Cardiac septum (tissue), 1 donor: Measurements from ENCODE around the gene KRTAP5-9. TPM values are rescaled to one million over a fixed set of nuclear protein-coding genes. Genes with fewer than 3 reads are reported as not detected.
"Not testable (repeated sequence)": the region's sequence is repeated elsewhere in the genome, so short reads cannot be mapped to it uniquely, and the experiment has no call there.

ENCODE experiments used
- DNase-seq: peaks from one replicate; pipeline ENCODE4 v3.0.0-alpha.2; 2020; ENCODE audit warnings: low spot score
- intact Hi-C: fragments of 100-400 bp; cut with DNase I; formaldehyde crosslinking; loops from one replicate; pipeline ENCODE4 v1.14.0; 2022
- total RNA-seq: library from RNA; stranded (reverse); fragmentation: NEBNext Ultra II Directional; extraction: Animal tissue kit (Norgen Biotek cat#: 25700); gene quantifications from one replicate; pipeline ENCODE4 v1.2.1, GENCODE V29; 2021
- donor health status: DM: no; HTN: no; CAD: no.

Gene KRTAP5-9
- total RNA-seq, 1 donor from 2014 or later, result not detected

DNA sequence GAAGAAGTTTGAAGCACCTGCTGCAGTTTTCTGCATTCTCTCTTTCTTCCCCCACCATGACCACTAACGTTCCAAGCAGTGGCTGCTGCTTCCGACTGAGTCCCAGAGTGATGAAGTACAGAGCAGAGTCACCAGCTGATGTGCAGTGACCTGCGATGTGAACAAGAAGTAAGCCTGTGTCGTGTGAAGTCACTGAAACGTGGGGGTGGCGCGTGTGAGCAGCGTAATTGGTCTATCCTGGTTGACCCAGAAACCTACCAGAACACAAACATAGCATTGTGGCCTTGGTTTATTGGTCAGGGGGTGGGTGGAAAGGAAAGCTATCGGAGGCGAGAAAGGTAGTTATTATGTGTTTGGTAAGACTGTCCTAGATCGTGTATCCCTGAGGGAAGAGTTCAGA, 17.6 kb upstream of the KRTAP5-9 start:
- no peak for DNase-seq
- intact Hi-C loops, result no loop called here

DNA sequence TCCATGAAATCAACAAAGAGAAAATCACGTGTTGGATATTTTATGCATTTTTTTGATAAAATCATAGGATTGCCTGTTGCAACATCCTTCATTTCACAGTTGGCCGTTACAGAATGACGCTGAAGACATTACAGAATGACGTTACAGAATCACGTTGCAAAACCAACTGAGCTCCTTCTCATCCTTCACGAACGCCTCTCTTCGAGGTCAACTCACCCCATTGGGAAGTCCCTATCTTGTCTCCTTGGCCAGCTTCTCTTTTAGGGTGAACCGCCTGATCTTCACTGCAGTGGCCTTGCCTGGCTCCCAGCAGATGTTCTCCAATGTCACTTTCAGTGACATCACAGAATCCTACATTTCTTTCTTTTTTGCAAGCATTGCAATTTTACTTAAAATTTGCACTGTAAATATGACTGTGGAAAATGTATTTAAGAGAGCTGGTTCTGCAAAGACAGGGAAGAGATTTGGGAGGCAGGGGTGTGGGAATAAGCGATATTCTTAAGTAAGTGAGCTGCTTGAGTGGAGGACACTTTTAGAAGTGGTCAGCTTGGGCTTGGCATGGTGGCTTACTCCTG, 16.1 kb upstream of the KRTAP5-9 start:
- intact Hi-C loops, result no loop called here
- no peak for DNase-seq

DNA sequence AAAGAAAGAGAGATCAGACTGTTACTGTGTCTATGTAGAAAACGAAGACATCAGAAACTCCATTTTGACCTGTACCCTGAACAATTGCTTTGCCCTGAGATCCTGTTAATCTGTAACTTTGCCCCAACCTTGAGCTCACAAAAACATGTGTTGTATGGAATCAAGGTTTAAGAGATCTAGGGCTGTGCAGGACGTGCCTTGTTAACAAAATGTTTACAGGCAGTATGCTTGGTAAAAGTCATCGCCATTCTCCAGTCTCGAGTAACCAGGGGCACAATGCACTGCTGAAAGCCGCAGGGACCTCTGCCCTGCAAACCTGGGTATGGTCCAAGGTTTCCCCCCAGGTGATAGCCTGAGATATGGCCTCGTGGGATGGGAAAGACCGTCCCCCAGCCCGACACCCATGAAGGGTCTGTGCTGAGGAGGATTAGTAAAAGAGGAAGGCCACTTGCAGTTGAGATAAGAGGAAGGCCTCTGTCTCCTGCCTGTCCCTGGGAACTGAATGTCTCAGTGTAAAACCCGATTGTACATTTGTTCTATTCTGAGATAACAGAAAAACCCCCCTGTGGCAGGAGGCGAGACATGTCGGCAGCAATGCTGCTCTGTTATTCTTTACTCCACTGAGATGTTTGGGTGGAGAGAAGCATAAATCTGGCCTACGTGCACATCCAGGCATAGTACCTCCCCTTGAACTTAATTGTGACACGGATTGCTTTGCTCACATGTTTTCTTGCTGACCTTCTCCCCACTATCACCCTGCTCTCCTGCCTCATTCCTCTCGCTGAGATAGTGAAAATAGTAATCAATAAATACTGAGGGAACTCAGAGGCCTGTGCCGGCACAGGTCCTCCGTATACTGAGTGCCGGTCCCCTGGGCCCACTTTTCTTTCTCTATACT, 13.3 kb upstream of the KRTAP5-9 start:
- not testable (repeated sequence) for DNase-seq

GRCh38 chr11:71535825-71536224, 12.4 kb upstream of the KRTAP5-9 start:
- DNase-seq, result no peak
- intact Hi-C loops, result no loop called here

More for the DNA sequence above, 13.3 kb upstream of the KRTAP5-9 start:
- intact Hi-C loops, result not testable (repeated sequence)

DNA sequence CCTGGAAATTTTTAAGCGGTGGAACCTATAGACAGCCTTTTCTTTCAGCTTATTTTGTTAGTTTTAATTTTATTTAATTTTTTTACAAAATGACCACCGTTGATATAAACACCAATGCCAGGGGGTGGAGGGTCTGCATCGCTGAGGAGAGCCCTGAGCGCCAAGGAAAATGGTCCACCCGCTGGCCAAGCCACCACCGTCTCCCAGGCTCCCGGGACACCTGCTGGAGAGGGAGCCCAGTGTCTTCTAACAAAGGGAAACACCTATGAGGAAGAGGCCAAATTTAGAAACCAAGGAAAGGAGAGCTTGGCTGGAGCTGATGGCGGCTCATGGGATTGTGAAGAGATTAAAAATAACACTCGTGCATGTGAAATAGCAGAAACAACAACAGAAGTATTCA, 10.7 kb upstream of the KRTAP5-9 start:
- no peak for DNase-seq
- intact Hi-C loops, result no loop called here

DNA sequence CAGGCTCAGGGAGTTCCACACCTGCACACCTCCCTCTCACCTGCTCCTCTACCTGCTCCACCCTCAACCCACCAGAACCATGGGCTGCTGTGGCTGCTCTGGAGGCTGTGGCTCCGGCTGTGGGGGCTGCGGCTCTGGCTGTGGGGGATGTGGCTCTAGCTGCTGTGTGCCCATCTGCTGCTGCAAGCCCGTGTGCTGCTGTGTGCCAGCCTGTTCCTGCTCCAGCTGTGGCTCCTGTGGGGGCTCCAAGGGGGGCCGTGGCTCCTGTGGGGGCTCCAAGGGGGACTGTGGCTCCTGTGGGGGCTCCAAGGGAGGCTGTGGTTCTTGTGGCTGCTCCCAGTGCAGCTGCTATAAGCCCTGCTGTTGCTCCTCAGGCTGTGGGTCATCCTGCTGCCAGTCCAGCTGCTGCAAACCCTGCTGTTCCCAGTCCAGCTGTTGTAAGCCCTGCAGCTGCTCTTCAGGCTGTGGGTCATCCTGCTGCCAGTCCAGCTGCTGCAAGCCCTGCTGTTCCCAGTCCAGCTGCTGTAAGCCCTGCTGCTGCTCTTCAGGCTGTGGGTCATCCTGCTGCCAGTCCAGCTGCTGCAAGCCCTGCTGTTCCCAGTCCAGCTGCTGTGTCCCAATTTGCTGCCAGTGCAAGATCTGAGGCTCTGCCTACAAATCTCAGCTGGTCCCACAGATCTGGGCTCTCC, 10.1 kb upstream of the KRTAP5-9 start, which contains the start of gene KRTAP5-8:
KRTAP5-8 (plus strand) TSS at position 49 of the 689 bp plus-strand sequence; CDS start at position 80, 31 bp downstream.
- intact Hi-C loops, result not testable (repeated sequence)

DNA sequence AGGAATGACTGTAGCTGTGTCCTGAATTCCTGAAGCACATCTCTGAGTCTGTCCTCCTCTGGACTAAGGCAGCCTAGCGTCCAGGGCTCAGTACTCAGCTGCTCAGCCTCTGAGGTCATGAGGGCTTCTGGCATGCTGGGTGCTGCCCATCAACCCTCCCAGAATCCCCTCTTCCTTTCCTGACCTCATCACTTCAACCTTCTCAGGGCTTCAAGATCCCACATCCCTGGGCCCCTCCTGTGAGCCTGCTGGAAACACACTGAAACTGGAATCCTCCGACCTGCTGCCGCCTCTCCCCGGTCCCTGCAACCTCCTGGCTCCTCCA, 9.6 kb upstream of the KRTAP5-9 start:
- intact Hi-C loops, result no loop called here
- no peak for DNase-seq

More for the DNA sequence above, 10.1 kb upstream of the KRTAP5-9 start, which contains the start of gene KRTAP5-8:
- DNase-seq, result not testable (repeated sequence)

- no peak for DNase-seq
- intact Hi-C loops, result no loop called here
Observed at GRCh38 chr11:71539017-71539416, 9.2 kb upstream of the KRTAP5-9 start.

GRCh38 chr11:71539971-71540370, 8.2 kb upstream of the KRTAP5-9 start:
- DNase-seq, intact Hi-C loops: not testable (repeated sequence)

GRCh38 chr11:71540521-71541304, 7.5 kb upstream of the KRTAP5-9 start:
- DNase-seq, intact Hi-C loops: not testable (repeated sequence)

GRCh38 chr11:71542382-71542781, 5.8 kb upstream of the KRTAP5-9 start:
- intact Hi-C loops, result no loop called here
- DNase-seq, result no peak

- intact Hi-C loops, result no loop called here
Observed at GRCh38 chr11:71542879-71543777, 5.1 kb upstream of the KRTAP5-9 start.

DNA sequence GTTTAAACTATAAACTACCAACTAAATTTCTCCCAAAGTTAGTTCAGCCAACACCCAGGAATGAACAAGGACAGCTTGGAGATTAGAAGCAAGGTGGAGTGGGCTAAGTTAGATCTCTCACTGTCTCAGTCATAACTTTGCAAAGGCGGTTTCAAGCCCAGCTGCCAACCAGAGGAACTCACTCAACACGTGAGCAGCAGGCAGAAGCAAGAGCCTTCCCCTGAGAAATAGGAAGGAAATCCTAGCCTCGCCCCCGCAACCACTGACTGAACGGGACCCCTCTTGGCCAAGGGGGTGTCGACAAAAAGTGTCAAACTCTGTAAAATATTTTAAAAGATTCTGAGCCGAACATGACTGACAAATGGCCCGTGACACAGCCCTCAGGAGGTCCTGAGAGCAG, 4.4 kb upstream of the KRTAP5-9 start:
- intact Hi-C loops, result no loop called here
- DNase-seq, result no peak

More at GRCh38 chr11:71542879-71543777, 5.1 kb upstream of the KRTAP5-9 start:
- no peak for DNase-seq

GRCh38 chr11:71544525-71545214, 3.5 kb upstream of the KRTAP5-9 start:
- intact Hi-C loops, result no loop called here
- no peak for DNase-seq

- no peak for DNase-seq
- intact Hi-C loops, result no loop called here
Observed at GRCh38 chr11:71545405-71545966, 2.7 kb upstream of the KRTAP5-9 start.

DNA sequence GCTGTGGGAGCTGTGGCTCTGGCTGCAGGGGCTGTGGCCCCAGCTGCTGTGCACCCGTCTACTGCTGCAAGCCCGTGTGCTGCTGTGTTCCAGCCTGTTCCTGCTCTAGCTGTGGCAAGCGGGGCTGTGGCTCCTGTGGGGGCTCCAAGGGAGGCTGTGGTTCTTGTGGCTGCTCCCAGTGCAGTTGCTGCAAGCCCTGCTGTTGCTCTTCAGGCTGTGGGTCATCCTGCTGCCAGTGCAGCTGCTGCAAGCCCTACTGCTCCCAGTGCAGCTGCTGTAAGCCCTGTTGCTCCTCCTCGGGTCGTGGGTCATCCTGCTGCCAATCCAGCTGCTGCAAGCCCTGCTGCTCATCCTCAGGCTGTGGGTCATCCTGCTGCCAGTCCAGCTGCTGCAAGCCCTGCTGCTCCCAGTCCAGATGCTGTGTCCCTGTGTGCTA, 514 bp downstream of the KRTAP5-9 start:
- DNase-seq, result no peak
- intact Hi-C loops, result no loop called here

- no peak for DNase-seq
- intact Hi-C loops, result no loop called here
Observed at GRCh38 chr11:71551711-71552110, 3.5 kb downstream of the KRTAP5-9 start.

GRCh38 chr11:71554996-71555395, 6.8 kb downstream of the KRTAP5-9 start:
- intact Hi-C loops, result no loop called here
- no peak for DNase-seq
